ENCODE results near the gene LRRC61. TPM values are rescaled to one million over a fixed set of nuclear protein-coding genes. Genes with fewer than 3 reads are reported as not detected.
"Not testable (repeated sequence)": the region's sequence is repeated elsewhere in the genome, so short reads cannot be mapped to it uniquely, and the experiment has no call there.

Gene LRRC61
- polyA plus RNA-seq, 1 of the 3 experiments (the other 2 are of a cell fraction) = 0.99 TPM

- 45% methylated on average over 6 of the region's 6 CpGs for WGBS (ENCODE audit: low lambda C conversion rate)
- H3K27ac ChIP-seq (ENCODE audit: low read depth in 2 of 2, low read length in 1 of 2); H3K4me3 ChIP-seq (ENCODE audit: low read depth in 2 of 2, low read length in 1 of 2); H3K27me3 ChIP-seq (ENCODE audit: insufficient read depth); POLR2A ChIA-PET; H3K79me2 ChIP-seq (ENCODE audit: insufficient read depth); H3F3A ChIP-seq (replicated peaks; ENCODE audit: insufficient read depth); H3K4me1 ChIP-seq (ENCODE audit: control insufficient read depth in 1 of 2, insufficient read depth in 2 of 2, low read depth in 1 of 2, low read length in 1 of 2); H3K9me3 ChIP-seq; H4K20me1 ChIP-seq (ENCODE audit: insufficient read depth); H3K4me2 ChIP-seq; H3K36me3 ChIP-seq (replicated peaks in 1 of 2; ENCODE audit: control insufficient read depth in 1 of 2, insufficient read depth in 2 of 2, low read length in 1 of 2); H2AFZ ChIP-seq (ENCODE audit: low read depth); CTCF ChIA-PET; H3K9me2 ChIP-seq; H3K9ac ChIP-seq: not testable (repeated sequence)
- TF ChIP-seq SMC3 (IDR thresholded peaks at IDR 0.05; ENCODE audit: low read depth, low read length) = peak; percentile 55
- peak; percentile 72 for TF ChIP-seq RAD21 (IDR thresholded peaks at IDR 0.05; ENCODE audit: low read length)
- peak; percentile 96 for TF ChIP-seq CTCF (IDR thresholded peaks at IDR 0.05)
- DNase-seq = peak; percentile 65
Measured at GRCh38 chr7:150276132-150276695, 46.9 kb upstream of the LRRC61 start.

- H3K9me2 ChIP-seq; H4K20me1 ChIP-seq (ENCODE audit: insufficient read depth); H3K4me1 ChIP-seq (ENCODE audit: control insufficient read depth in 1 of 2, insufficient read depth in 2 of 2, low read depth in 1 of 2, low read length in 1 of 2); H3K4me3 ChIP-seq (ENCODE audit: low read depth in 2 of 2, low read length in 1 of 2); H3K4me2 ChIP-seq; H3K9me3 ChIP-seq; H3K36me3 ChIP-seq (replicated peaks in 1 of 2; ENCODE audit: control insufficient read depth in 1 of 2, insufficient read depth in 2 of 2, low read length in 1 of 2); H2AFZ ChIP-seq (ENCODE audit: low read depth); H3F3A ChIP-seq (replicated peaks; ENCODE audit: insufficient read depth); DNase-seq; H3K9ac ChIP-seq; H3K79me2 ChIP-seq (ENCODE audit: insufficient read depth); H3K27me3 ChIP-seq (ENCODE audit: insufficient read depth); POLR2A ChIA-PET; CTCF ChIA-PET; H3K27ac ChIP-seq (ENCODE audit: low read depth in 2 of 2, low read length in 1 of 2): not testable (repeated sequence)
- 40% methylated on average over 4 of the region's 11 CpGs for WGBS (ENCODE audit: low lambda C conversion rate)
Measured at GRCh38 chr7:150278383-150278782, 44.8 kb upstream of the LRRC61 start.

- H3K9me3 ChIP-seq; CTCF ChIA-PET; H4K20me1 ChIP-seq (ENCODE audit: insufficient read depth); H3K4me2 ChIP-seq; H3K4me3 ChIP-seq (ENCODE audit: low read depth in 2 of 2, low read length in 1 of 2); H3K27ac ChIP-seq (ENCODE audit: low read depth in 2 of 2, low read length in 1 of 2); H3K9me2 ChIP-seq; H3K4me1 ChIP-seq (ENCODE audit: control insufficient read depth in 1 of 2, insufficient read depth in 2 of 2, low read depth in 1 of 2, low read length in 1 of 2); H3F3A ChIP-seq (replicated peaks; ENCODE audit: insufficient read depth); H3K27me3 ChIP-seq (ENCODE audit: insufficient read depth); H3K36me3 ChIP-seq (replicated peaks in 1 of 2; ENCODE audit: control insufficient read depth in 1 of 2, insufficient read depth in 2 of 2, low read length in 1 of 2); H2AFZ ChIP-seq (ENCODE audit: low read depth); DNase-seq; H3K9ac ChIP-seq; H3K79me2 ChIP-seq (ENCODE audit: insufficient read depth); POLR2A ChIA-PET: not testable (repeated sequence)
- WGBS (ENCODE audit: low lambda C conversion rate) = 90% methylated on average over 6 of the region's 25 CpGs
Measured at GRCh38 chr7:150281681-150282403, 41.3 kb upstream of the LRRC61 start.

- H3F3A ChIP-seq (replicated peaks; ENCODE audit: insufficient read depth); H2AFZ ChIP-seq (ENCODE audit: low read depth); H3K36me3 ChIP-seq (replicated peaks in 1 of 2; ENCODE audit: control insufficient read depth in 1 of 2, insufficient read depth in 2 of 2, low read length in 1 of 2); DNase-seq; H3K4me2 ChIP-seq; CTCF ChIA-PET; H3K9me3 ChIP-seq; H3K79me2 ChIP-seq (ENCODE audit: insufficient read depth); H3K4me1 ChIP-seq (ENCODE audit: control insufficient read depth in 1 of 2, insufficient read depth in 2 of 2, low read depth in 1 of 2, low read length in 1 of 2); H3K9ac ChIP-seq; H3K4me3 ChIP-seq (ENCODE audit: low read depth in 2 of 2, low read length in 1 of 2); POLR2A ChIA-PET; H4K20me1 ChIP-seq (ENCODE audit: insufficient read depth); H3K9me2 ChIP-seq; H3K27me3 ChIP-seq (ENCODE audit: insufficient read depth); H3K27ac ChIP-seq (ENCODE audit: low read depth in 2 of 2, low read length in 1 of 2): not testable (repeated sequence)
- 60% methylated on average over 3 of the region's 3 CpGs for WGBS (ENCODE audit: low lambda C conversion rate)
Measured at GRCh38 chr7:150283111-150283510, 40.0 kb upstream of the LRRC61 start.

- POLR2A ChIA-PET; H3K4me3 ChIP-seq (ENCODE audit: low read depth in 2 of 2, low read length in 1 of 2); H3F3A ChIP-seq (replicated peaks; ENCODE audit: insufficient read depth); H3K4me2 ChIP-seq; H3K27me3 ChIP-seq (ENCODE audit: insufficient read depth); H3K9me2 ChIP-seq; H2AFZ ChIP-seq (ENCODE audit: low read depth); H3K9me3 ChIP-seq; DNase-seq; CTCF ChIA-PET; H3K36me3 ChIP-seq (replicated peaks in 1 of 2; ENCODE audit: control insufficient read depth in 1 of 2, insufficient read depth in 2 of 2, low read length in 1 of 2); H3K79me2 ChIP-seq (ENCODE audit: insufficient read depth); H4K20me1 ChIP-seq (ENCODE audit: insufficient read depth); H3K4me1 ChIP-seq (ENCODE audit: control insufficient read depth in 1 of 2, insufficient read depth in 2 of 2, low read depth in 1 of 2, low read length in 1 of 2); H3K27ac ChIP-seq (ENCODE audit: low read depth in 2 of 2, low read length in 1 of 2); H3K9ac ChIP-seq: not testable (repeated sequence)
- WGBS (ENCODE audit: low lambda C conversion rate) = 43% methylated on average over 6 of the region's 6 CpGs
Measured at GRCh38 chr7:150283608-150284007, 39.5 kb upstream of the LRRC61 start.
